ENCODE results near the gene RAET1G.

GRCh38 chr6:149881066-149881766, 41.7 kb downstream of the RAET1G start:
- TF ChIP-seq, protein P1, sequence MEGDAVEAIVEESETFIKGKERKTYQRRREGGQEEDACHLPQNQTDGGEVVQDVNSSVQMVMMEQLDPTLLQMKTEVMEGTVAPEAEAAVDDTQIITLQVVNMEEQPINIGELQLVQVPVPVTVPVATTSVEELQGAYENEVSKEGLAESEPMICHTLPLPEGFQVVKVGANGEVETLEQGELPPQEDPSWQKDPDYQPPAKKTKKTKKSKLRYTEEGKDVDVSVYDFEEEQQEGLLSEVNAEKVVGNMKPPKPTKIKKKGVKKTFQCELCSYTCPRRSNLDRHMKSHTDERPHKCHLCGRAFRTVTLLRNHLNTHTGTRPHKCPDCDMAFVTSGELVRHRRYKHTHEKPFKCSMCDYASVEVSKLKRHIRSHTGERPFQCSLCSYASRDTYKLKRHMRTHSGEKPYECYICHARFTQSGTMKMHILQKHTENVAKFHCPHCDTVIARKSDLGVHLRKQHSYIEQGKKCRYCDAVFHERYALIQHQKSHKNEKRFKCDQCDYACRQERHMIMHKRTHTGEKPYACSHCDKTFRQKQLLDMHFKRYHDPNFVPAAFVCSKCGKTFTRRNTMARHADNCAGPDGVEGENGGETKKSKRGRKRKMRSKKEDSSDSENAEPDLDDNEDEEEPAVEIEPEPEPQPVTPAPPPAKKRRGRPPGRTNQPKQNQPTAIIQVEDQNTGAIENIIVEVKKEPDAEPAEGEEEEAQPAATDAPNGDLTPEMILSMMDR (IDR thresholded peaks at IDR 0.05) = no peak
- no peak for TF ChIP-seq POLR2AphosphoS5 (IDR thresholded peaks at IDR 0.05)
- no peak for TF ChIP-seq POLR2A (IDR thresholded peaks at IDR 0.05)
- TF ChIP-seq EP300 (IDR thresholded peaks at IDR 0.05; ENCODE audit: low read depth) = no peak
